B cell (primary cell): ENCODE measurements around the gene CUL1. TPM values are rescaled to one million over a fixed set of nuclear protein-coding genes. Genes with fewer than 3 reads are reported as not detected.

Experiments used
- ATAC-seq: fragments of 200-7000 bp; cut with Tn5 transposase; one replicate; pipeline ENCODE4 v1.10.0; 2021; ENCODE audit warnings: low read depth, mild to moderate bottlenecking, moderate number of reproducible peaks, moderate library complexity
- CTCF ChIA-PET: fragments of 350-600 bp; sonication (Branson Sonifier 250); formaldehyde crosslinking; loops from one replicate; lab custom pipeline; 2021; ENCODE audit warnings: antibody characterized with exemption, inconsistent platforms; lab: Charles Lee
- POLR2A ChIA-PET: fragments of 350-600 bp; sonication (Branson Sonifier 250); formaldehyde crosslinking; loops from one replicate; lab custom pipeline; 2021; ENCODE audit warnings: antibody characterized with exemption; lab: Charles Lee
- DNase-seq: peaks from one replicate; pipeline ENCODE4 v3.0.0; 2013
- H2AFZ ChIP-seq: 2 replicates; pipeline ENCODE4 v1.6.1; 2012; ENCODE audit warnings: mild to moderate bottlenecking, low read depth, low read length; ENCODE audit not compliant: insufficient read depth, poor library complexity, severe bottlenecking
- H3K27ac ChIP-seq, 2 donors: 1 replicate in 1 of 2; 2 replicates in 1 of 2; pipeline ENCODE4 v1.5.1; 2012 to 2013; ENCODE audit warnings: low read length in 2 of 2, mild to moderate bottlenecking in 2 of 2, moderate library complexity in 1 of 2
- H3K27me3 ChIP-seq, 4 experiments: fragments of 200-600 bp in 1 of 4; sonication (generic) in 1 of 4; replicated peaks in 1 of 4; 1 replicate in 2 of 4; 2 replicates in 2 of 4; pipeline versions ENCODE4 v1.6.1 to v1.7.0; 2013 to 2016; ENCODE audit warnings: low read length in 3 of 4, mild to moderate bottlenecking in 2 of 4, mixed read lengths in 1 of 4, moderate library complexity in 1 of 4; ENCODE audit not compliant: insufficient read depth in 4 of 4, control insufficient read depth in 3 of 4; ENCODE audit errors: control extremely low read depth in 1 of 4
- H3K36me3 ChIP-seq, 2 experiments: replicated peaks in 1 of 2; 1 replicate in 1 of 2; 2 replicates in 1 of 2; pipeline versions ENCODE4 v1.6.1 to v1.7.1; 2013; ENCODE audit warnings: low read length in 1 of 2; ENCODE audit not compliant: insufficient read depth in 2 of 2, control insufficient read depth in 1 of 2; ENCODE audit errors: control extremely low read depth in 1 of 2, extremely low read depth in 1 of 2
- H3K4me1 ChIP-seq, 2 donors: fragments of 200-600 bp in 1 of 2; sonication (generic) in 1 of 2; 1 replicate in 1 of 2; 2 replicates in 1 of 2; pipeline versions ENCODE4 v1.5.1 to v1.6.1; 2013 to 2017; ENCODE audit warnings: low read length in 2 of 2; ENCODE audit not compliant: control insufficient read depth in 2 of 2, insufficient read depth in 2 of 2
- H3K4me2 ChIP-seq: replicated peaks from 2 replicates; pipeline ENCODE3; 2012; ENCODE audit warnings: mild to moderate bottlenecking, low read depth, low read length; ENCODE audit not compliant: poor library complexity, severe bottlenecking
- H3K4me3 ChIP-seq, 5 experiments: fragments of 200-600 bp in 1 of 5; sonication (generic) in 1 of 5; 1 replicate in 3 of 5; 2 replicates in 2 of 5; pipeline versions ENCODE4 v1.5.1 to v1.7.0; 2011 to 2016; ENCODE audit warnings: low read length in 4 of 5, mild to moderate bottlenecking in 4 of 5, low read depth in 2 of 5, control low read depth in 1 of 5, moderate library complexity in 1 of 5; ENCODE audit not compliant: insufficient read depth in 1 of 5; ENCODE audit errors: control extremely low read depth in 1 of 5, extremely low read depth in 1 of 5
- H3K79me2 ChIP-seq: fragments of 200-600 bp; sonication (generic); one replicate; pipeline ENCODE4 v1.6.0; 2016; ENCODE audit warnings: low read length; ENCODE audit not compliant: control insufficient read depth, insufficient read depth
- H3K9ac ChIP-seq: fragments of 200-600 bp; sonication (generic); 2 replicates; pipeline ENCODE4 v1.6.1; 2017; ENCODE audit warnings: mild to moderate bottlenecking, low read length, moderate library complexity
- H3K9me3 ChIP-seq, 3 donors: one replicate each; pipeline versions ENCODE4 v1.6.1 to v1.7.1; 2013; ENCODE audit warnings: low read length in 2 of 3; ENCODE audit not compliant: control insufficient read depth in 2 of 3, insufficient read depth in 1 of 3; ENCODE audit errors: control extremely low read depth in 1 of 3
- H4K20me1 ChIP-seq: 2 replicates; pipeline ENCODE4 v1.6.0; 2012; ENCODE audit warnings: mild to moderate bottlenecking, low read length; ENCODE audit not compliant: insufficient read depth, control insufficient read depth, poor library complexity, severe bottlenecking
- H3K27ac Mint-ChIP-seq: one replicate; pipeline ENCODE4 v1.8.0; 2021; ENCODE audit warnings: mixed read lengths
- H3K27me3 Mint-ChIP-seq: one replicate; pipeline ENCODE4 v1.8.0; 2021; ENCODE audit warnings: mixed read lengths
- H3K4me1 Mint-ChIP-seq: one replicate; pipeline ENCODE4 v1.8.0; 2021; ENCODE audit warnings: mixed read lengths
- H3K4me3 Mint-ChIP-seq: one replicate; pipeline ENCODE4 v1.8.0; 2021; ENCODE audit warnings: mixed read lengths
- H3K9me3 Mint-ChIP-seq: one replicate; pipeline ENCODE4 v1.8.0; 2022; ENCODE audit warnings: mixed read lengths; ENCODE audit not compliant: insufficient read depth
- EZH2 ChIP-seq: IDR thresholded peaks from 2 replicates; pipeline ENCODE4 v1.6.1; 2012; ENCODE audit warnings: borderline replicate concordance, low read depth, mild to moderate bottlenecking, moderate library complexity, low read length; ENCODE audit not compliant: insufficient read depth, poor library complexity, severe bottlenecking
- WGBS: methylation state at CpG from one replicate; pipeline ENCODE4 v1.1.5; 2013; ENCODE audit warnings: missing lambda C conversion rate; ENCODE audit not compliant: insufficient coverage; 5-methylcytosine and 5-hydroxymethylcytosine counted together
- intact Hi-C: fragments of 100-400 bp; cut with micrococcal nuclease; formaldehyde crosslinking; loops from one replicate; pipeline ENCODE4 v1.10.0; 2022
- polyA plus RNA-seq: library from polyadenylated mRNA; depleted of rRNA; stranded (reverse); fragments of >200 nt; gene quantifications from 2 replicates; pipeline ENCODE4 v1.2.3, GENCODE V29; 2012
- total RNA-seq, 2 donors: library from RNA; stranded (reverse); fragments of 120-200 nt in 1 of 2; gene quantifications; 1 replicate in 1 of 2; 2 replicates in 1 of 2; pipeline versions ENCODE4 v1.2.3 to v1.2.4, GENCODE V29; 2013 to 2022
- TF ChIP-seq, protein P1 (sequence below): fragments of 200-600 bp; IDR thresholded peaks from one replicate; pipeline ENCODE4 v1.8.0; 2022; ENCODE audit warnings: antibody characterized with exemption, mild to moderate bottlenecking

The CUL1 gene
- total and polyA plus RNA-seq, 2 donors (not counting 1 experiment from before 2014, with no cell fraction given): 26.9 to 51.1 TPM

GRCh38 chr7:148717266-148717793 lies 18.6 kb downstream of the CUL1 start:
- H3K27ac ChIP-seq: no peak overlapping the region
- H3K36me3 ChIP-seq: peaks cover 0 to 9% of the 10 kb centered on the region in 2 experiments
- no peaks in the 10 kb centered on the region for H3K9me3 ChIP-seq
- H2AFZ ChIP-seq: no peak overlapping the region
- Mint-ChIP-seq H3K4me3 (no peak overlapping the region), H3K27me3 (no peaks in the 10 kb centered on the region), H3K4me1 (peaks cover 74% of the 10 kb centered on the region), H3K27ac (no peak overlapping the region), H3K9me3 (no peaks in the 10 kb centered on the region)
- no peak overlapping the region for H3K9ac ChIP-seq
- CTCF ChIA-PET: no interaction called here
- peaks cover 98% of the 10 kb centered on the region for H4K20me1 ChIP-seq
- no peak overlapping the region for H3K4me2 ChIP-seq
- intact Hi-C loops: no loop called here
- H3K79me2 ChIP-seq: peaks cover 100% of the 10 kb centered on the region
- POLR2A ChIA-PET: no interaction called here
- no peak for DNase-seq
- peaks cover 27 to 41% of the 10 kb centered on the region in 2 donors for H3K4me1 ChIP-seq
- no peak for ATAC-seq
- TF ChIP-seq, protein P1, sequence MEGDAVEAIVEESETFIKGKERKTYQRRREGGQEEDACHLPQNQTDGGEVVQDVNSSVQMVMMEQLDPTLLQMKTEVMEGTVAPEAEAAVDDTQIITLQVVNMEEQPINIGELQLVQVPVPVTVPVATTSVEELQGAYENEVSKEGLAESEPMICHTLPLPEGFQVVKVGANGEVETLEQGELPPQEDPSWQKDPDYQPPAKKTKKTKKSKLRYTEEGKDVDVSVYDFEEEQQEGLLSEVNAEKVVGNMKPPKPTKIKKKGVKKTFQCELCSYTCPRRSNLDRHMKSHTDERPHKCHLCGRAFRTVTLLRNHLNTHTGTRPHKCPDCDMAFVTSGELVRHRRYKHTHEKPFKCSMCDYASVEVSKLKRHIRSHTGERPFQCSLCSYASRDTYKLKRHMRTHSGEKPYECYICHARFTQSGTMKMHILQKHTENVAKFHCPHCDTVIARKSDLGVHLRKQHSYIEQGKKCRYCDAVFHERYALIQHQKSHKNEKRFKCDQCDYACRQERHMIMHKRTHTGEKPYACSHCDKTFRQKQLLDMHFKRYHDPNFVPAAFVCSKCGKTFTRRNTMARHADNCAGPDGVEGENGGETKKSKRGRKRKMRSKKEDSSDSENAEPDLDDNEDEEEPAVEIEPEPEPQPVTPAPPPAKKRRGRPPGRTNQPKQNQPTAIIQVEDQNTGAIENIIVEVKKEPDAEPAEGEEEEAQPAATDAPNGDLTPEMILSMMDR: no peak
- no peak for TF ChIP-seq EZH2
- WGBS: 95% methylated on average over 11 of the region's 12 CpGs
- no peak overlapping the region for H3K4me3 ChIP-seq
- H3K27me3 ChIP-seq: no peaks in the 10 kb centered on the region

- peaks cover 100% of the 10 kb centered on the region for H3K79me2 ChIP-seq
- Mint-ChIP-seq H3K4me3 (no peak overlapping the region), H3K9me3 (no peaks in the 10 kb centered on the region), H3K27ac (no peak overlapping the region), H3K27me3 (no peaks in the 10 kb centered on the region), H3K4me1 (peaks cover 74% of the 10 kb centered on the region)
- H3K4me1 ChIP-seq: peaks cover 26 to 35% of the 10 kb centered on the region in 2 donors
- no peak overlapping the region for H3K4me2 ChIP-seq
- peaks cover 0 to 10% of the 10 kb centered on the region in 2 experiments for H3K36me3 ChIP-seq
- no peaks in the 10 kb centered on the region for H3K9me3 ChIP-seq
- WGBS: 100% methylated on average over 1 of the region's 3 CpGs
- ChIA-PET POLR2A (no interaction called here), CTCF (no interaction called here)
- ATAC-seq (no peak), DNase-seq (no peak)
- intact Hi-C loops: no loop called here
- no peak overlapping the region for H2AFZ ChIP-seq
- TF ChIP-seq, protein P1: no peak
- no peak for TF ChIP-seq EZH2
- H3K27me3 ChIP-seq: no peaks in the 10 kb centered on the region
- H4K20me1 ChIP-seq: peaks cover 98% of the 10 kb centered on the region
- H3K4me3 ChIP-seq: no peak overlapping the region
- H3K27ac ChIP-seq: no peak overlapping the region
- H3K9ac ChIP-seq: no peak overlapping the region
Observed at GRCh38 chr7:148718431-148718830, 19.7 kb downstream of the CUL1 start.
